Measurements from ENCODE around the gene EXOSC3. TPM values are rescaled to one million over a fixed set of nuclear protein-coding genes. Genes with fewer than 3 reads are reported as not detected.

EXOSC3 gene
- total and polyA plus RNA-seq, 9 of the 15 experiments (the other 6 are each of a cell fraction or from before 2014, with no cell fraction given): 18.5 to 266 (median 114) TPM

- TF ChIP-seq E2F8 (IDR thresholded peaks at IDR 0.05; ENCODE audit: low read depth, partially characterized antibody) (no peak), ETS1 (conservative IDR thresholded peaks at IDR 0.05; ENCODE audit: control insufficient read depth, low read depth, low read length) (no peak), ZNF445 (CRISPR knock-in tag; IDR thresholded peaks at IDR 0.05; ENCODE audit: low read depth) (no peak), HES1 (IDR thresholded peaks at IDR 0.05; ENCODE audit: low read depth) (no peak), ASH1L (IDR thresholded peaks at IDR 0.05; ENCODE audit: borderline replicate concordance, low read depth, partially characterized antibody) (no peak), HIVEP1 (CRISPR knock-in tag; IDR thresholded peaks at IDR 0.05) (0 out of 2 replicates have a peak, but pooled peaks have one; percentile 31), ZC3H11A (IDR thresholded peaks at IDR 0.05; ENCODE audit: low read depth, low read length) (no peak), THRAP3 (IDR thresholded peaks at IDR 0.05; ENCODE audit: borderline replicate concordance) (no peak), ATF6 (CRISPR knock-in tag; IDR thresholded peaks at IDR 0.05) (no peak), MYBL2 (IDR thresholded peaks at IDR 0.05; ENCODE audit: low read depth) (no peak), MYBL2 (CRISPR knock-in tag; IDR thresholded peaks at IDR 0.05; ENCODE audit: borderline replicate concordance) (no peak), RCOR1 (IDR thresholded peaks at IDR 0.05; ENCODE audit: borderline replicate concordance in 1 of 2, low read depth in 2 of 2, low read length in 2 of 2) (peak in 1 of 2 experiments; percentile 13; a peak in 1 of 4 replicates), WHSC1 (IDR thresholded peaks at IDR 0.05; ENCODE audit: low read length) (no peak), ZNF449 (CRISPR knock-in tag; IDR thresholded peaks at IDR 0.05) (no peak), ELF1 (tag; IDR thresholded peaks at IDR 0.05) (no peak), ZNF511 (CRISPR knock-in tag; IDR thresholded peaks at IDR 0.05) (no peak), BACH1 (tag; IDR thresholded peaks at IDR 0.05) (no peak), EHMT2 (IDR thresholded peaks at IDR 0.05) (no peak), ZKSCAN1 (IDR thresholded peaks at IDR 0.05; ENCODE audit: low read depth, low read length) (no peak)
These were observed 38.2 kb downstream of the EXOSC3 start (continued) for GRCh38 chr9:37746448-37747270.

Measured in K562 (cell line).